SU-DHL-6 (cell line): ENCODE data around the gene NAP1L1.

ENCODE experiments used
- EZH2phosphoT487 ChIP-seq: fragments of 200-600 bp; sonication (generic), shearing (Covaris generic); conservative IDR thresholded peaks from 2 replicates; pipeline ENCODE4 v1.6.1; 2018; ENCODE audit warnings: mild to moderate bottlenecking, antibody characterized with exemption, low read length, moderate library complexity, mixed read lengths
- TF ChIP-seq, protein P1 (sequence below): fragments of 200-600 bp; sonication (generic); IDR thresholded peaks from one replicate; pipeline ENCODE4 v1.5.1; 2017; ENCODE audit warnings: antibody characterized with exemption, mild to moderate bottlenecking, low read length, moderate library complexity; ENCODE audit not compliant: insufficient read depth, poor library complexity, severe bottlenecking

- TF ChIP-seq, protein P1, sequence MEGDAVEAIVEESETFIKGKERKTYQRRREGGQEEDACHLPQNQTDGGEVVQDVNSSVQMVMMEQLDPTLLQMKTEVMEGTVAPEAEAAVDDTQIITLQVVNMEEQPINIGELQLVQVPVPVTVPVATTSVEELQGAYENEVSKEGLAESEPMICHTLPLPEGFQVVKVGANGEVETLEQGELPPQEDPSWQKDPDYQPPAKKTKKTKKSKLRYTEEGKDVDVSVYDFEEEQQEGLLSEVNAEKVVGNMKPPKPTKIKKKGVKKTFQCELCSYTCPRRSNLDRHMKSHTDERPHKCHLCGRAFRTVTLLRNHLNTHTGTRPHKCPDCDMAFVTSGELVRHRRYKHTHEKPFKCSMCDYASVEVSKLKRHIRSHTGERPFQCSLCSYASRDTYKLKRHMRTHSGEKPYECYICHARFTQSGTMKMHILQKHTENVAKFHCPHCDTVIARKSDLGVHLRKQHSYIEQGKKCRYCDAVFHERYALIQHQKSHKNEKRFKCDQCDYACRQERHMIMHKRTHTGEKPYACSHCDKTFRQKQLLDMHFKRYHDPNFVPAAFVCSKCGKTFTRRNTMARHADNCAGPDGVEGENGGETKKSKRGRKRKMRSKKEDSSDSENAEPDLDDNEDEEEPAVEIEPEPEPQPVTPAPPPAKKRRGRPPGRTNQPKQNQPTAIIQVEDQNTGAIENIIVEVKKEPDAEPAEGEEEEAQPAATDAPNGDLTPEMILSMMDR, result no peak
- no peak for TF ChIP-seq EZH2phosphoT487
Measured at GRCh38 chr12:76113800-76114757, 29.6 kb upstream of the NAP1L1 start.
